Measurements from ENCODE around the gene DDIT3.
"Not testable (repeated sequence)": the region's sequence is repeated elsewhere in the genome, so short reads cannot be mapped to it uniquely, and the experiment has no call there.

DDIT3 gene, protein sequence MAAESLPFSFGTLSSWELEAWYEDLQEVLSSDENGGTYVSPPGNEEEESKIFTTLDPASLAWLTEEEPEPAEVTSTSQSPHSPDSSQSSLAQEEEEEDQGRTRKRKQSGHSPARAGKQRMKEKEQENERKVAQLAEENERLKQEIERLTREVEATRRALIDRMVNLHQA

DNA sequence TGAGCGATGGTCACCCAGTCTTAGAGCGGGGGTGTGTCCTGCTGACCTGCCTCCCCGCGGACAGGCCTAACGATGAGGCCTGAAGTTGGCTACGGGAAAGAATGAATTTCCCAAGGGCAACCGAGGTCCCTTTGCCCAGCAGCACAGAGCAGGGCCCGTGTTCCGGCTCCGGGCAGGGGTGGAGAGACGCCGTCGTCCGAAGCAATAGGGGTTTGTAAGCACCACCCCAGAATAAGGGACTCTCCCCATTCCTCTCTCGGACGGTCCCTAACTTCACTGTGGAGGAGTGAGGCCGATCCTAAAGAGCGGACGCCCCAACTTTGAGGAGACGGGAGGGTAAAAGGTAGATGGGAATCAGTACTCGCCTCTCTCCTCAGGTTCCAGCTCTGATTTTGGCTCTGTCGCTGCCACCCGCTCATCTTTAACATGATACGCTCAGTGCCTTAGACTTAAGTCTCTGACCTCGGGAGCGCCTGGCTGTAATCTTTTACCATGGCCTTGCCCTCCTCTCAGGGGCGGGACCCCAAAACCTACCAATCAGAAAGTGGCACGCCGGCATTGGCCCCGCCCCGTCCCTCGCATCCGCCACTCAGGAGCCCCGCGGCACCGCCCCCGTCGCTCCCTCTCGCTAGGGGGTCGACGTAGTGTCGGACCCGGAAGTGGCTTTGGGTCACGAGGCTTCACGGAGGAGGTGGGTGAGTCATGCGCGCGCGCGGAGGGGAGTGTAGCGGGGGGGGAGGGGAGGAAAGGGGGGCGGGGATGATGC, at the start of gene DDIT3:
Gene DDIT3 (minus strand): TSS at position 462 of the 766 bp plus-strand sequence. CDS start 3,108 bp downstream, outside the sequence.
- DNase-seq, result peak; percentile 96 to 98

DNA sequence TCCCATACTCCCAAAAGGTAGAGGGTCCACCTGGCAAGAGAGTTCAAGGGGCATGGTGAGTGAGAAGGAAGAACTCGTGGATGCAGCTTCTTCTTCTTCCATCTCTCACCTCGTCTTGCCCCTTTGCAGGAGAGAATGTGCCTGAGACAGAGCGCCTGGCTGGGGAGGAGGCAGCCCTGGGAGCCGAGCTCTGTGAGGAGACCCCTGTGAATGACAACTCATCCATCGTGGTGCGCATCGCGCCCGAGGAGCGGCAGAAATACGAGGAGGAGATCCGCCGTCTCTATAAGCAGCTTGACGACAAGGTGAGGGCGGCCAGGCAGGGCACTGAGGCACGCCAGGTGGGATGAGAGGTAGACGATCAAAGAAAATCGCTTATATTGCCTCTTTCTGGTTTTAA, 49.5 kb upstream of the DDIT3 start:
- DNase-seq, result no peak

DNA sequence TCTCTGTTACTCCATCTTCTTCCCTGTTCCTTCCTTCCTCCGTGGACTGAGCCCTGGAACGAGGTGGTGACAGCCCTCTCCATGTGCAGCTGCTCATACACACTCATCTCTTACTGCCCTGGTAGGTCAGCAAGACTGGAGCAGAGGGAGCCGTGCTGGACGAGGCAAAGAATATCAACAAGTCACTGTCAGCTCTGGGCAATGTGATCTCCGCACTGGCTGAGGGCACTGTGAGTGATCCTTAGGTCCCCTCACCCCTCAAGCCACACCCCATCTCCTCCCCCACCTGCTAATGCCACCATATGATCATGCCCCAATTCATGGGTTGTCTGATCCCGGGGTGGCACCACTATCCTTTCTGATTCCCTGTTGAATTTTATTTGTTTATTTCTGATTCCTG, 48.5 kb upstream of the DDIT3 start:
- no peak for DNase-seq

DNA sequence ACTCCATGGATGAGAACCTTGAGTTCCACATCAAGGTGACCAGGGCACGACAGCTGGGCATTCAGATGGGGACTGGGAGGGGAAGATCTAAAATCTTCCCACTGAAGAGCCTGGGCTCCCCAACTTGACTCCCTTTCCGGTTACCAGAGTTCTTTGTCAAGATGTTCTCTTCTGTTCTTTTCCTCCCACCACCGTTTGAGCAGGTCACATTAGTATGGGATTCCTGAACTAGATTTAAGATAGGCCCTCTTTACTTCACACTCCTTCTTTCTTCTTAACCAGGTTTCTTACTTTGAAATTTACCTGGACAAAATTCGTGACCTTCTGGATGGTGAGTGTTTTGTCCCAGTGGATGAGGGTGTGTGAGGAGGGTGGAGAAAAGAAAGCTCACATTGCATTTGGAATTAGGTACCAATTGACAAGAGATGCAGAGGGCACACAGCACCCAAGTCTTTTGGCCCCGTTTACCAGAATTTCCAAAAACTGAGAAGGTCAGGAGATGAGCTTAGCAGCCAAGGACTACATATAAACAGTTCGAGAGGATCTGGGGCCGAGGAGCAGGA, 43.9 kb upstream of the DDIT3 start:
- no peak for DNase-seq

DNA sequence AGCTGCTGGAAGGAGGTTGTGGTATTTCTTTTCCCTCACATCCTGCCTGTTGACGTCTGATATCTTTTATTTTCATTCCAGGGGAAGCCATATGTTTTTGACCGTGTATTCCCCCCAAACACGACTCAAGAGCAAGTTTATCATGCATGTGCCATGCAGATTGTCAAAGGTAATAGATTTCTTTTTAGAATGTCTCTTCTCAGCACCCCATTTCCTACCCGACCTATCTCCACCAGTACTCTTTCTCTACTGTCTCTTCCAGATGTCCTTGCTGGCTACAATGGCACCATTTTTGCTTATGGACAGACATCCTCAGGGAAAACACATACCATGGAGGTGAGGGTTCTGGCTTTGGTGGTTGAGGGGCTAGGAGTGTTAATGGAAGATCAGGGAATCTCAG, 43.0 kb upstream of the DDIT3 start:
- no peak for DNase-seq

DNA sequence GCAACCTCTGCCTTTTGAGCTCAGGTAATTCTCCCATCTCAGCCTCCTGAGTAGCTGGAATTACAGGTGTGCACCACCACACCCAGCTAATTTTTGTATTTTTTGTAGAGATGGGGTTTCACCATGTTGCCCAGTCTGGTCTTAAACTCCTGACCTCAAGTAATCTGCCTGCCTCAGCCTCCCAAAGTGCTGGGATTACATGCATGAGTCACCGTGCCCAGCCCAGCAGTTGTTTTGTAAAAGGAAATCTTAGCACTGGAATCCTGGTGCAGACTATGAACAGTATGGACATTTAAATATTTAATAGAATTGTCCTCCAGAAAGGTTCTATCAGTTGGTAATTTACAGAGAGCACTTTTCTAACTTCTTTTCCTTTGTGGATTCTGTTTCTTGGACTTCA, 40.8 kb upstream of the DDIT3 start:
- not testable (repeated sequence) for DNase-seq

DNA sequence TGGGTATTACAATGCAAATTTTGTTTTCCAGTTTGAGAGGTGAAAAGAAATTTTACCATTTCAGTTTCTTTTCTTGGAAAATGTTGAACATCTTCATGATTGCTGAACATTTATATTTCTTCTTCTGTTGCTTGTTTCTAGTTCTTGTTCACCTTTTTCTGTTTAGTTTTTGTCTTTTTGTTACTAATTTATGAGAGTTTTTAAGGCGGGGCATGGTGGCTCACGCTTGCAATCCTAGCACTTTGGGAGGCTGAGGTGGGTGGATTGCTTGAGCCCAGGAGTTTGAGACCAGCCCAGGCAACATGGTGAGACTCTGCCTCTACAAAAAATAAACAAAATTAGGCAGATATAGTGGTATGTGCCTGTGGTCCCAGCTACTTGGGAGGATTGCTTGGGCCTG, 40.2 kb upstream of the DDIT3 start:
- no peak for DNase-seq

DNA sequence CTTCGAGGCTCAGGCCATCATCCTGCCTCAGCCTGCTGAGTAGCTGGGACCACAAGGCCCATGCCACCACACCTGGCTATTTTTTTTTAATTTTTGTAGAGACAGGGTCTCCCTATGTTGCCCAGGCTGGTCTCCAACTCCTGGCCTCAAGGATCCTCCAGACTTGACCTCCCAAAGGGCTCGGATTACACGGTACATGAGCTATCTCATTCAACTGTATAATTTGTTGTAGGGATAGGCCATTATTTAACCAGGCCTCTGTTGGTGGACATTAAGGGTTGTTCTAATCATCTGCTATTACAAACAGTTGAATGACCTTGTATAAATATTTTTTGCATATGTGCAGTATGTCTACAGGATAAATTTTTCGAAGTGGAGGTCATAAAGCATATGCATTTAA, 38.5 kb upstream of the DDIT3 start:
- no peak for DNase-seq

DNA sequence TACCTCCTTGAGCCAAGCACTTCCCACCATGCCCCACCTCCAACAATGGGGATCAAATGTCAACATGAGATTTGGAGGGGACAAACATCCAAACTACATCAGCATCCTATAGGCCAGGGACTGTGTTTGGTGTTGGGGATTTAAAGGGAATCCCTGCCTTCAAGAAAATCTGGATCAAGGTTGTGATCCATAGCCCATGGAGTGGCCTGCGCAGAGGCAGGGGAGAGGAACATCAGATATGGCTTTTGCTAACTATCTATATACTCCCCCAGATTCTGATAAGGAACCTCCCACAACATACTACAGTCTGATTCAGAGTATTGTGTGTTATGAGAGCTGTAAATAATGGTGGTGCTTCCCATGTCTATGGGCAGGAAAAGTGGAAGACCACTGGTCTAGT, 34.6 kb upstream of the DDIT3 start:
- no peak for DNase-seq

DNA sequence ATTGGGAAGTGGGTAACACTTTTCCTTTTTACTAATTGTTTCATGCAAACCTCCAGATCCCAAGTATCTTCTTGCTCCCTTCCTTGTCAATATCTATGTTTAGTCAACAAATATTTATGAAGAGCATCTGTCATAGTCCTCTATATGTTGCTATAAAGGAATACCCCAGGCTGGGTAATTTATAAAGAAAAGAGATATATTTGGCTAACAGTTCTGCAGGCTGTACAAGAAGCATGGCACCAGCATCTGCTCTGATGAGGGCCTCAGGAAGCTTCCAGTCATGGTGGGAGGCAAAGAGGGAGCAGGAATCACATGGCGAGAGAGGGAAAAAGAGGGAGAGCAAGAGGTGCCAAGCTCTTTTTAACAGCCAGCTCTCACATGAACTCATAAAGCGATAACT, 34.1 kb upstream of the DDIT3 start:
- no peak for DNase-seq

DNA sequence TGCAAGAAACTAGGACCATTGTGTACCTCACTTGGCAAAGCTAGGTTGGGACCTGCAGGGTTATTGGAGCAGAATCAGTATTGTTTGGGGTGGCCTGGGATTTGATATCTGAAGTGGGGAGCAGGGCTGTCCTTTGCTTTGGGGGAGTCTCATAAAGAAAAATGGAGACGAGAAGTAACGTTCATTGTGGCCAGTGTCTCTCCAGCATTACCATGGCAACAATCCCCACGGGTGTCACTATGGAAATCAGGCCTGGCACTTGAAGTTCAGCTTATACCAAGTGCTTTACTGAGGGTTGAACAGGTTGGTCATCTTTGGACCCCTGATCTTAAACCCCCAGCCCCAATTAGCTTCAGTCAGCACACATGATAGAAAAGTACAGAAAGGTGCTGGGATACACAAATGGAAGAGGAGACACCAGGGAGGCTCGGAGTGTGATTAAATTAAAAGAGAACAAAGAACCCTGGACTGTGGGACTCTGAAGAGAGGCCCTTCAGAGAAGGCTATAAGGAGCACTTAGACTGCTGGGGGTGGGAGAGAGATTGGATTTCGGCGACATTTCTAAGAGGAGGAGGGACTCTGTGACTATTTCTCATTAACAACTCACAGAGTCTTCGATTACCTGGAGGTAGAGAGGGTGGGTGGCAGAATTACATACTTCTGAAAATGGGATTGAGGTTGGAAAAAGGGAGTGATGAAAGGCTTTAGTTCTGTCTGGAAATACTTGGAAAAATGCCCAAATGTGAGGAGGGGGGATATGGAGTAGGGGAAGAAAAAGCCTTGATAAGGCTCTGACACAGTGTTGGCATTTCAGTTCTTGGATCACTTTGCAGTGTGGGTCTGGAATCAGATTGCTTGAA, 33.3 kb upstream of the DDIT3 start:
- no peak for DNase-seq

DNA sequence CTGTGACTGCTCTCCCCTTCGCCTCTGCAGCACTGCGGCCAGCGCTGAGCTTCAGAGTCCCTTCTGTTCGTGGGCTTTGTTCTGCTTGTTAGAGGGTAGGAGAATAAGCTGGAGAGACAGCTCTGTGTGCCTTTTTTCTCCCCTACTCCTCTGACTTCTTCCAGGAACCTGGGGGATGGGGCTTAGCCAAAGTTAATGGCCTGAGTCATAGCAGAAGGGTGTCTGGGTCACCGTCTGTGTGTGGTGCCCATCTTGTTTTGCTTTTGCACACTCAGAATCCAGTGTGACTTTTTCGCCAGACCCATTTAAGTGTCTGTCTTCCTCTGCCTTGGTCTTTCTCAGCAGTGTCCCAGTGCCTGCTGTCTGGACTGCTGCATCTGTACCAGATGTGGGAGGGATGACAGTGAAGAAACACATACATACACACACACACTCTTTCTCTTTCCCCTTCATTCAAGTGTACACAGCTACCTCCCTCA, 32.6 kb upstream of the DDIT3 start:
- no peak for DNase-seq

DNA sequence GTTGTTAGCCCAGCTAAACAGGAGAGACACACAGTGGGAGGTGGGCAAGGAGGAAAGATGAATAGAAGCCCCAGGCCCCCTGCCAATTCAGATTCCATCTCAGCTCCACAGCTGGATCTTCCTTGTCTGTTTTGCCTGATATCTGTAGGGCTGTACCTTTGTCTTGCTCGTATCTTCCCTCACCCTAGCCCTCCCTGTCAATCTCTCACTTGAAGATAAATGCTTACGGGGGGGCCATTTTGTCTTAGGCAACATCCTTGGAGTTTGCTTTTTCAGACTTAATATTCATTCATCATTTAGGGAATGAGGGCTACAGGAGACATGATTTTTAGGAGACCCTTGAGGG, 32.0 kb upstream of the DDIT3 start:
- no peak for DNase-seq

DNA sequence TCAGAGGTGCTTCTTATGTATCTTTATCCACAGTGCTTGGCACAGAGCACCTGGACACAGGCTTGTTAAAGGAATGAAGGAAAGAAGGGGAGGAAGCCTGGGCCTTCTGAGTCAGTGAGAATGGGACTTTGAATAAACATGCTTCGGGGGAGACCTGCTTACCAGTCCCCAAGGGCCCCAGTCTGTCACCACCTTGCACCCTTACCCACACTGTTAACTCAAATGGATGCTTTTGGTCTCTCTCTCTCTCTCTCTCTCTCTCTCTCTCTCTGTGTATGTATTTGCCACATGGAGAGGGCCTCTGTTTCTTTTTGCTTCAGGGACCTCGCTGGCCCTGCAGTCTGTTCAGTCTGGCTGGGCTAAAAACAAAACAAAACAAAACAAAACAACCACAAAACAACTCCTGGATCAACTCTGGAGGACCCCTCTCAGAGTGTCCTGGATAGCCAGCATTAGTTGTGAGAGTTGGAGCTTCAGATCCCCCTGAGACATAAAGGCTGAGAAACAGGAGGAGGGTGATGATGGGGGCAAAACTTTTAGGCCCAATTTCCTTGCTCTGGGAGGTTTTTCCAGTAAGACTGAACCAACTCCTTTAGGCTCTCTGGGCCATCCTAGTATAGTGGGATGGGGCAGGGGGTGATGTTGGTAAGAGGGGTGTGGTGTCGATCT, 31.5 kb upstream of the DDIT3 start:
- no peak for DNase-seq

DNA sequence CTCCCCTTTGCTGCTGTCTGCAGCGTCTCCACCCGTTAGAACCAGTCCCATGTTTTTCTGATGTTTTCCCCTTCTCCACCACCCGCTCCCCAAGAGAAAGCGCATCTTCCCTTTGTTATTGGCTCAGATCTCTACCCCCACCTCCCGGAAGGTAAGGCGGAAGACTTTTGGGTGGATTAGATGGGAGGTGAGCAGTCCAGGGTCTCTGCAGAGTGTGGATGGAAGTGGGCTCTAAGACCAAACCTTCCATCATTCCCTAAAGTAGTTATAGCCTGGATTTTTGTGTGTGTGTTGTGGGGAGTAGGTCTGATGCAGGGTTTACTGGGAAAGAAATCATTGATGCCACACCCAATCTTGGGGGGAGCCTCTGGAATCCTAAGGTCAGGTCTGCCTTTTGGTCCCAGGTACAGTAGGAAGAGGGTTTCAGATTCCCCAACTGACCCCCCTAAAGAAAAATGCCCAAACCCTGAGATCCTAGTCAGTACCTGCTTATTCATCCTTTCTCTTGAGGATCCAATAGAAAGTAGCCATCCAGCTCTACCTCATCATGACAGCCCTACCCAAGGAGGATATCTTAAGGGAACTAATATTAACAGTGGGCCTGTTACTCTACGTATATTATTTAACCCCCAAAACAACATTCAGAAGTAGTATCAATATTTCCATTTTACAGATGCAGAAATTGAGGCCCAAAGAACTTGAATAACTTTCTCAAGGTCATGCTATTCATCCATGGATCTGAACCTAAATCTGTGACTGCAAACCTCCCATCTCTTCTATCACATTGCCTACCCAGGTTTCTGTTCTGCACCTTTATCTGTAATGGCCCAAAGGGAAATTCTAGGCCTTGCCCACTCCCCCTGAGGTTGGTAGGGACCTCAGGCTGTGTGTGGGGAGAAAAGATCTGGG, 30.6 kb upstream of the DDIT3 start:
- DNase-seq, result no peak

DNA sequence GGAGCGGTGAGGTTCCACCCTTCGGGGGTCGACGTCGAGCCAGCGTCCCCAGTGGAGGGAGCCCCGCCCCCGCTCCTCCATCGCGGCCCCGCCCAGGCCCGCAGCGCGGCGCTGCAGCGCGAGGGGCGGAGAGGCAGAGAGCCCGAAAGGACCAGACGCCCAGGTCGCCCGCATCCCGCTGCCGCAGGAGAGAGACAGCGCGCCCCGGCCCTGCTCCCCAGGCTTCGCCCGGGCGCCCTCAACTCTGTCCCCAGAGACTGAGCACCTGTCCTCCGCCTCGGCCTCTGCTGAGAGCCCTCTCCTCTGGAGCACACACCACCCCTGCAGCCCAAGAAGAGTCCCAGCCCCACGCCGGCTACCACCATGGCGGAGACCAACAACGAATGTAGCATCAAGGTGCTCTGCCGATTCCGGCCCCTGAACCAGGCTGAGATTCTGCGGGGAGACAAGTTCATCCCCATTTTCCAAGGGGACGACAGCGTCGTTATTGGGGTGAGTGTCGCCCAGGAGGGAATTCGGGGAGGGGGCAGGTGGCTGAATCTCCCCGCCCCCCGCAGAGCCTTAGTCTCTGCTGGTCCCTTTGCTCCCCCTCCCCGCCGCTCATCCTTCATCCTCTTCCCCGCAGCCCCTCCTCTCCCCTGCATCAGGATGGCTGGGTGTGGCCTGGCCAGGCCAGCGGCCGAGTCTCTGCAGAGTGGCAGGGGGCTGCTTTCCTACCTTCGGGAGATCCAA, 29.8 kb upstream of the DDIT3 start, which contains the start of gene KIF5A:
Gene KIF5A (plus strand): TSS at position 136 of the 732 bp plus-strand sequence. CDS start 228 bp downstream, at position 364.
- DNase-seq, result no peak

DNA sequence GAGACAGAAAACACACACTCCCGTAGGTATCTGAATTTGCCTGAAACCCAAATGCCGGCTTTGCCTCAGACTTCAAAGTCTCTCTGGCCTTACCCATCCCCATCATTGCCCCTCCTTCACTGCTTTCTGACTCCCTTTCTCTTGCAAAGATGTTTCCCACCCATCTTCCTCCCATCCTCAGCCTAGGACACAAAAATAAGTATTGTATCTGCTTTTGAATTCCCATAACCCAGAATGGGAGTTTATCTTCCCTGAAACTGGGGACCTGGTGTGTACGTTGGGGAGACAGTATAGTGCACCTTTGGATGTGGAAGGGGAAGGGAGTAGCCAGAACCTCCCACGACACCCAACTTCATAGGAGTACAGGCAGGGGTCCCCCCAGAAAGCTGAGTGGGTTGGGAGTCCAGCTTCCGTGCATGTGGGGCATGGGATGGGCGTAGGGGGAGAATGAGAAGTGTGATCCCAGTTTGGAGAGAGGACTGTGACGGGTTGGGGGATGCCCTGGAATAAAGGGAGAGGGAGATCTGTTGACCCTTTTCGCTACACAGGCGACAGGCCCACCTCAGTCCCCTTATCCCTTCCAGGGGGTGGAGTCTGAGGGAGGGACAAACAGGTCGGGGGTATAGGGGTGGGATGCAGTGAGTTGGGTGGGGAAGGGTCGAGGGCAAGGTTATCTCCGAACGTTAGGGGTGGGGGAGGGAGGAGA, 29.0 kb upstream of the DDIT3 start:
- DNase-seq, result no peak

DNA sequence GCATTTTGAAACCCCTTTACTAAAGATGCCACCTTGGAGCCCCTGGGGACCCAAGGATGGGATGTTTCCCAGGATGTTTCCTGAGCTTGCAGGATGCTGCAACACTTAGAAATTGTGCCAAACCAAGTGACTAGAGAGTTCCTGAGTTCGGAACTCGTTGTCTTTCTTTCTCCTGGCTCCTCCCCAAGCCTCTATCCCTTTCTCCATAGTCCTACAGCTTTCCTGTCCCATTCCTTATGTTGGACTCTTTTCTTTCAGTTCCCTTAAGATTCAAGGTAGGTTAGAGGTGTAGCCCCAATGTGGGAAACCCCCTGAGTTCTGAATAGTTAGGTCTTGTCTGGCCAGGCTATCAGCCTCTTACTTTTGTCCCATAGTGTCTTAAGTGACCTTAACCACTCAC, 28.2 kb upstream of the DDIT3 start:
- no peak for DNase-seq

DNA sequence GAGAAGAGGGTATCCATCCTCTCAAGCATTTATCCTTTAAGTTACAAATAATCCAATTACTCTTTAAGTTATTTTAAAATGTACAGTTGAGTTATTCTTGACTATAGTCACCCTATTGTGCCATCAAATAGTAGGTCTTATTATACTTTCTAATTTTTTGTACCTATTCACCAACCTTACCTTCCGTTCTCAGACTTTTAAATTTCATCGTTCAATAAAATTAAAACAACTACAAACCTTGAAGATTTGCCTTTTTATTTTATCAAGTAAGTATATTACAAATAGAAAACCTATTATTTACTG, 27.6 kb upstream of the DDIT3 start:
- no peak for DNase-seq

DNA sequence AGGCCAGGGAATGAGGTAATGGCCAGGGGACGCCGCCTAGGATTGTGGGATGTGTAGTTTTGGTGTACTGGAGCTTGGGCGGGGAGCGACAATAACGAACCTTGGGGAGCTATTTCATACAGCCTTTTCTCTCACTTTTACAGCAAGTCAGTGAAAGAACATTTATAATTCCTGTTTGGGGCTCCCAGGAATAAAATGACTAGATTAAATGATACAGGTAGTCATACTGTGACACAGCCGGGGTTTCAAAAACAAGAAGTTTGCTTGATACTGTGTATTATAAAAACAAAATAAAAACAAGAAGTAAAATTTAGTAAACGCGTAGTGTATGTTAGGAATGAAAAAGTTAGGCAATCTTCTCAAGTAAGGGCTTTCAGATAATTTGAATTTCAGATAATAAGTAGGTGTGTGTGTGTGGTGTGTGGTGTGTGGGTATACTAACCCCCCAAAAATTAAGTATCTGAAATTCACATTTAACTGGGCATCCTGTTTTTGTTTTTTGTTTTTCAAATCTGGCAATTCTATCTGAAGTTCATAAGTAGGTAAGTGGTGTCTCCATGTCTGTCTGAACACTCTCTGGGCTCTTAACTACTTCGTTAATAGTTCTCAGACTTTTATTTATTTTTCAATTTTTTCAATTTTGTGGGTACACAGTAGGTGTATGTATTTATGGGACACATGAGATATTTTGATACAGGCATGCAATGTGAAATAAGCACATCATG, 27.1 kb upstream of the DDIT3 start:
- DNase-seq, result peak in 1 of 2 experiments; percentile 99

Measured in Kasumi-1 (cell line).